Measurements from ENCODE around the gene CPEB3.

Gene CPEB3

DNA sequence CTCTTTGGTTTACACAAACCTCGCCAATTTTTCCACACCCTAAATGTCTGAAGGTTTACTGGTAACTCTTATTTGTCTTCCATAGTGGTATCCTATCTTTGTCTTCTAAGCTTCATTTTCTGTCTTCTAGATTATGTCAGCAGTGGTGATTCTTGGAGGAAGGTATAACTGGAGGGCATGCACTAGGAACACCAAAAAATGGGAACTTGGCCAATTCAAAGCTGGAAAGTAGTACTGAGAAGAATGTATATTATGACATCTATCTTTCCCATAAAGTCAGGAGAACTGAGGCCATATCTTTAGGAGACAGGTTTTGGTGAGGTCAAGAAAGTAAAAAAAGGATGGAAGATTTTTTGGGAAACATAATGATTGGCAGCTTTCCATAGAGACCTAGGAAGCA, 113.3 kb downstream of the CPEB3 start:
- H3K9me3 Mint-ChIP-seq = peaks cover 3% of the 10 kb centered on the region
- TF ChIP-seq, protein P1, sequence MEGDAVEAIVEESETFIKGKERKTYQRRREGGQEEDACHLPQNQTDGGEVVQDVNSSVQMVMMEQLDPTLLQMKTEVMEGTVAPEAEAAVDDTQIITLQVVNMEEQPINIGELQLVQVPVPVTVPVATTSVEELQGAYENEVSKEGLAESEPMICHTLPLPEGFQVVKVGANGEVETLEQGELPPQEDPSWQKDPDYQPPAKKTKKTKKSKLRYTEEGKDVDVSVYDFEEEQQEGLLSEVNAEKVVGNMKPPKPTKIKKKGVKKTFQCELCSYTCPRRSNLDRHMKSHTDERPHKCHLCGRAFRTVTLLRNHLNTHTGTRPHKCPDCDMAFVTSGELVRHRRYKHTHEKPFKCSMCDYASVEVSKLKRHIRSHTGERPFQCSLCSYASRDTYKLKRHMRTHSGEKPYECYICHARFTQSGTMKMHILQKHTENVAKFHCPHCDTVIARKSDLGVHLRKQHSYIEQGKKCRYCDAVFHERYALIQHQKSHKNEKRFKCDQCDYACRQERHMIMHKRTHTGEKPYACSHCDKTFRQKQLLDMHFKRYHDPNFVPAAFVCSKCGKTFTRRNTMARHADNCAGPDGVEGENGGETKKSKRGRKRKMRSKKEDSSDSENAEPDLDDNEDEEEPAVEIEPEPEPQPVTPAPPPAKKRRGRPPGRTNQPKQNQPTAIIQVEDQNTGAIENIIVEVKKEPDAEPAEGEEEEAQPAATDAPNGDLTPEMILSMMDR (IDR thresholded peaks at IDR 0.05; ENCODE audit: unreplicated experiment in 3 of 3) = no peak
- H3K27me3 Mint-ChIP-seq (ENCODE audit: low read depth) = no peaks in the 10 kb centered on the region
- no peak overlapping the region for H3K4me3 Mint-ChIP-seq
- H3K36me3 Mint-ChIP-seq (ENCODE audit: low read depth) = no peaks in the 10 kb centered on the region
- no peak overlapping the region for H3K27ac Mint-ChIP-seq
- no peaks in the 10 kb centered on the region for H3K4me1 Mint-ChIP-seq

DNA sequence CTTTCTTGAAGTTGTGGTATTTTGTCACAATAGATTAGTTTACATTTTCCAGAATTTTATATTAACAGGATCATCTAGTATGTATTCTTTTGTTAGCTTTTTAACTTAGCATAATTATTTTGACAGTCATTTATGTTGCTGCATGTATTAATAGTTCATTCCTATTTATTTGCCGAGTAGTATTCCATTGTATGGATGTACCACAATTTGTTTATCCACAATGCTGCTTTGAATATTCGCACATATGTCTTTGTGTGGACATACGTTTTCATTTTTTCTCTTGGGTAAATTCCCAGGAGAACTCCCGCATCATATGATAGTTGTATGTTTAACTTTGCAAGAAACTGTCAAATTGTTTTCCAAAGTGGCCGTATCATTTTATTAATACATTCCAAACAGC, 115.7 kb downstream of the CPEB3 start:
- TF ChIP-seq, protein P1 (IDR thresholded peaks at IDR 0.05; ENCODE audit: unreplicated experiment in 3 of 3) = no peak
- Mint-ChIP-seq H3K27ac (no peak overlapping the region), H3K4me1 (no peaks in the 10 kb centered on the region), H3K4me3 (no peak overlapping the region), H3K27me3 (ENCODE audit: low read depth) (no peaks in the 10 kb centered on the region), H3K9me3 (peaks cover 3% of the 10 kb centered on the region), H3K36me3 (ENCODE audit: low read depth) (no peaks in the 10 kb centered on the region)

DNA sequence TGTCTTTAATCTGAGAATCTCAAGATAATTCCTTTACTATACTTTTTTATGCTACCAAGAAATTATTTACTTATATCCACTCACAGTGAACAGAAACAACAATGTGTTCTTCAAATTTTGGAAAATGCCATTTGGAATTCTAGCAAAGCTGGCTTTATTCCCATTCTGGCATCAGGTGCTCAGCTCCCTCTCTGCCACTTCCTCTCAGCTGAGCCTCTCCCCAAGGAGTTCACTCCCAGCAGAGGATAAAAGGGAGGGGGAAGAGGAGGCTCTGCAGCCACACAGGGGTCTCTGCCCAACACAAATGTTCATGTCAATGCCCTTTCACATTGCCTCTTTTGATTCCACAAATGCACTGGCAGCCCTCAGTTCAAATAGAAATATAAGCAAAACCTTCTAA, 116.9 kb downstream of the CPEB3 start:
- no peaks in the 10 kb centered on the region for H3K27me3 Mint-ChIP-seq (ENCODE audit: low read depth)

DNA sequence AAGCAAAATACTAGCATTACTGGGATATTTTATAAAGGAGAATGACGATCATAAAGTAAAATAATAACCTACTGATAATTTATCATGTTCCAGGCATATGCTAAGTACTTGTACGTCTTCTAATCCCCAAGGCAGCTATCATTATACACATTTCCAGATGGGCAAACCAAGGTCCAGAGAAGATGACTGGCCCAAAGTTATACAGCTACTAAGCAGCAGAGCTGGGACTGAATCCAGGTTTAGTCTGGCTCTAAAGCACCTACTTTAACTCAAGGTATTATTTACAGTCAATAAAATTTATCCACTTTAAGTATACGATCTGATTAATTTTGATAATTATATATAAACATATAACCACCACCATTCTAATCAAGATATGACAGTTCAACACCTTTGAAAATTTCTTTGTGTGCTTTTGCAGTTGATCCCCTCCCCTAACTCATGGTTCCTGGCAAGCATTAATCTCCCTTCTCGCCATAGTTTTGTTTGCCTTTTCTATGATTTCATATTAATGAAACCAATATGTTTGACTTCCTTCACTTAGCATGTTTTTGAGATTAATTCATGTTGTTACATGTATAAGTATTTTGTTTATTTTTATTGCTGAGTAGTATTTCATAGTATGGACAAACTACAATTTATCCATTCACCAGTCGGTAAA, 126.7 kb downstream of the CPEB3 start:
- H3K4me3 Mint-ChIP-seq = no peak overlapping the region
- peaks cover 9% of the 10 kb centered on the region for H3K36me3 Mint-ChIP-seq (ENCODE audit: low read depth)
- H3K9me3 Mint-ChIP-seq = peaks cover 10% of the 10 kb centered on the region
- peaks cover 5% of the 10 kb centered on the region for H3K4me1 Mint-ChIP-seq
- peaks cover 3% of the 10 kb centered on the region for H3K27me3 Mint-ChIP-seq (ENCODE audit: low read depth)
- TF ChIP-seq, protein P1 (IDR thresholded peaks at IDR 0.05; ENCODE audit: unreplicated experiment in 3 of 3) = no peak
- H3K27ac Mint-ChIP-seq = no peak overlapping the region

More for the DNA sequence above, 116.9 kb downstream of the CPEB3 start:
- TF ChIP-seq, protein P1 (IDR thresholded peaks at IDR 0.05; ENCODE audit: unreplicated experiment in 3 of 3) = no peak
- H3K4me1 Mint-ChIP-seq = no peaks in the 10 kb centered on the region
- no peak overlapping the region for H3K4me3 Mint-ChIP-seq
- H3K27ac Mint-ChIP-seq = no peak overlapping the region
- H3K36me3 Mint-ChIP-seq (ENCODE audit: low read depth) = peaks cover 5% of the 10 kb centered on the region
- peaks cover 10% of the 10 kb centered on the region for H3K9me3 Mint-ChIP-seq

DNA sequence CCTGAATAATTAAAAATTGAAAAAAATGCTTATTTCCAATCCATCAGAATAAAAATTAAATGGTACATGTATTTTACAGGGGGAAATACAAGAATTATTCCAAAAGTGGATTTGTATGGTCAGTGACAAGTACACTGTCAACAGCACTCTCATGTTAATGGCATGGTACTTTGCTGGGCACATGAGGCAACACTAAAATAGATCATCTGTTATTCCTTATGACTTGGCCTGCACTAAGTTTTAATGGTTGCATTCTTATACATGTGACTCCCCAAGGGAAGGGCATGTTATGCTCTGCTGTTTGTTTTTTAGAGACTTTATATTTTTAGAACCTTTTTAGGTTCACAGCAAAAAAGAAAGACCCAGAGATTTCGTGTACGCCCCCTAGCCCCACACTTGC, 128.3 kb downstream of the CPEB3 start:
- peaks cover 9% of the 10 kb centered on the region for H3K36me3 Mint-ChIP-seq (ENCODE audit: low read depth)
- no peak overlapping the region for H3K27ac Mint-ChIP-seq
- TF ChIP-seq, protein P1 (IDR thresholded peaks at IDR 0.05; ENCODE audit: unreplicated experiment in 3 of 3) = no peak
- no peak overlapping the region for H3K4me3 Mint-ChIP-seq
- peaks cover 3% of the 10 kb centered on the region for H3K27me3 Mint-ChIP-seq (ENCODE audit: low read depth)
- H3K9me3 Mint-ChIP-seq = peaks cover 7% of the 10 kb centered on the region
- H3K4me1 Mint-ChIP-seq = peaks cover 9% of the 10 kb centered on the region
